OCI-LY3 (cell line): ENCODE measurements around the gene MARK1.
"Not testable (repeated sequence)": the region's sequence is repeated elsewhere in the genome, so short reads cannot be mapped to it uniquely, and the experiment has no call there.

Experiments
- H2AFZ ChIP-seq: fragments of 200-600, 300-600 bp; shearing (Covaris generic); 2 replicates; pipeline ENCODE4 v1.6.0; 2014; ENCODE audit warnings: antibody characterized with exemption, low read depth, low read length
- H3K27ac ChIP-seq: fragments of 200-600, 300-600 bp; sonication (generic); 2 replicates; pipeline ENCODE4 v1.5.1; 2014; ENCODE audit warnings: mild to moderate bottlenecking, low read length, moderate library complexity, mixed read lengths
- H3K27me3 ChIP-seq: fragments of 200-600, 300-600 bp; sonication (generic); 2 replicates; pipeline ENCODE4 v1.6.1; 2014; ENCODE audit warnings: low read depth, low read length, mixed read lengths
- H3K36me3 ChIP-seq: fragments of 200-600, 300-600 bp; sonication (generic); replicated peaks from 2 replicates; pipeline ENCODE3; 2014; ENCODE audit warnings: low read depth, low read length, mixed read lengths
- H3K4me1 ChIP-seq: fragments of 300-600, 200-600 bp; sonication (generic); 2 replicates; pipeline ENCODE4 v1.6.1; 2014; ENCODE audit warnings: low read length, mixed read lengths
- H3K4me2 ChIP-seq: fragments of 200-600, 300-600 bp; sonication (generic); 2 replicates; pipeline ENCODE4 v1.6.1; 2014; ENCODE audit warnings: low read length, mixed read lengths
- H3K4me3 ChIP-seq: fragments of 300-600, 200-600 bp; sonication (generic); 2 replicates; pipeline ENCODE4 v1.5.1; 2014; ENCODE audit warnings: antibody characterized with exemption, mild to moderate bottlenecking, low read length, moderate library complexity
- H3K79me2 ChIP-seq: fragments of 300-600, 200-600 bp; shearing (Covaris generic); 2 replicates; pipeline ENCODE4 v1.6.1; 2014; ENCODE audit warnings: mild to moderate bottlenecking, low read length, mixed read lengths
- H3K9ac ChIP-seq: fragments of 300-600, 200-600 bp; shearing (Covaris generic); 2 replicates; pipeline ENCODE4 v1.6.0; 2014; ENCODE audit warnings: mild to moderate bottlenecking, low read length, moderate library complexity
- H3K9me3 ChIP-seq: fragments of 200-600, 300-600 bp; shearing (Covaris generic); 2 replicates; pipeline ENCODE4 v1.6.1; 2014; ENCODE audit warnings: low read length, mixed read lengths; ENCODE audit not compliant: insufficient read depth
- H4K20me1 ChIP-seq: fragments of 200-600, 300-600 bp; sonication (generic); 2 replicates; pipeline ENCODE4 v1.6.1; 2016; ENCODE audit warnings: low read length, mixed read lengths; ENCODE audit not compliant: insufficient read depth
- EZH2phosphoT487 ChIP-seq: fragments of 200-600 bp; shearing (Covaris generic); IDR thresholded peaks from 2 replicates; pipeline ENCODE4 v1.6.1; 2018; ENCODE audit warnings: antibody characterized with exemption, mixed run types, low read depth
- TF ChIP-seq, protein P1 (sequence below): fragments of 200-600, 300-600 bp; sonication (generic); IDR thresholded peaks from 2 replicates; pipeline ENCODE4 v1.5.1; 2014; ENCODE audit warnings: antibody characterized with exemption, low read length, low read depth

Gene MARK1

GRCh38 chr1:220680085-220680687, 152.2 kb downstream of the MARK1 start:
- Histone ChIP-seq H3K9ac (no peak overlapping the region), H3K4me1 (peaks cover 3% of the 10 kb centered on the region; the same call in 1 of the 2 replicates), H3K4me2 (peak overlapping the region; percentile 38), H3K27me3 (no peaks in the 10 kb centered on the region), H3K4me3 (no peak overlapping the region), H4K20me1 (no peaks in the 10 kb centered on the region), H3K79me2 (no peaks in the 10 kb centered on the region), H3K27ac (no peak overlapping the region), H3K36me3 (no peaks in the 10 kb centered on the region), H3K9me3 (no peaks in the 10 kb centered on the region), H2AFZ (peak overlapping the region; percentile 56)
- TF ChIP-seq, protein P1, sequence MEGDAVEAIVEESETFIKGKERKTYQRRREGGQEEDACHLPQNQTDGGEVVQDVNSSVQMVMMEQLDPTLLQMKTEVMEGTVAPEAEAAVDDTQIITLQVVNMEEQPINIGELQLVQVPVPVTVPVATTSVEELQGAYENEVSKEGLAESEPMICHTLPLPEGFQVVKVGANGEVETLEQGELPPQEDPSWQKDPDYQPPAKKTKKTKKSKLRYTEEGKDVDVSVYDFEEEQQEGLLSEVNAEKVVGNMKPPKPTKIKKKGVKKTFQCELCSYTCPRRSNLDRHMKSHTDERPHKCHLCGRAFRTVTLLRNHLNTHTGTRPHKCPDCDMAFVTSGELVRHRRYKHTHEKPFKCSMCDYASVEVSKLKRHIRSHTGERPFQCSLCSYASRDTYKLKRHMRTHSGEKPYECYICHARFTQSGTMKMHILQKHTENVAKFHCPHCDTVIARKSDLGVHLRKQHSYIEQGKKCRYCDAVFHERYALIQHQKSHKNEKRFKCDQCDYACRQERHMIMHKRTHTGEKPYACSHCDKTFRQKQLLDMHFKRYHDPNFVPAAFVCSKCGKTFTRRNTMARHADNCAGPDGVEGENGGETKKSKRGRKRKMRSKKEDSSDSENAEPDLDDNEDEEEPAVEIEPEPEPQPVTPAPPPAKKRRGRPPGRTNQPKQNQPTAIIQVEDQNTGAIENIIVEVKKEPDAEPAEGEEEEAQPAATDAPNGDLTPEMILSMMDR, result peak; percentile 81
- TF ChIP-seq EZH2phosphoT487, result no peak

DNA sequence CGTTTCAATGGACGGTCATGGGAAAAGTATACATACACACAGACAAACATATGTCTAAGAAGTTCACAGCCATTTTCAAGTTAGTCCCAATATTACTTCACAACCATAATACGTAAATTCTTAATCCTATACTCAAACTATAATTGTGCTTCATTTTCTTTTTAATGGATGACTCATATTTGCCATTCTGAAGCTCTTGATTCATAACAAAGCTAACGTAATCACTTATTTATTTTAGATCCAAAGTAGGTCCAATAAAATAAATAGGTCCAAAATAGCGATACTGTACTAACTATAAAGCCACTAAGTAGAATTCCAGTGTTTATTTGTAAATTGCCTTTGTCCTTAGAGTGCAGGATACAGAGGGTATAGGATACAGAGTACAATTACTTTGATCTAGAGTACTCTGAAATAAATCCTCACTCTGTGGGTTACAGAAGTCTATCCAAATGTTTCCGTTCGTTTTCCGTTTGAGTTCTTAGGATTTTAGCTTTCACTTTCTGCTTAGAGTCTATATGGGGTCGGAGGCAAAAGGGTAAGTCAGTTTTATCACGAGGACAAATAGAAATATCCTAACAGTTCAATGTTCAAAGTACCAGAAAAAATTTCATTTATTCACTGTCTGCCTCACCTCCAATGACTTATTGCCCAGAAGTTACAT, 153.4 kb downstream of the MARK1 start:
- no peaks in the 10 kb centered on the region for H3K36me3 ChIP-seq
- H2AFZ ChIP-seq, result no peak overlapping the region
- no peak overlapping the region for H3K4me2 ChIP-seq
- H3K9me3 ChIP-seq, result no peaks in the 10 kb centered on the region
- H3K9ac ChIP-seq, result no peak overlapping the region
- no peak overlapping the region for H3K27ac ChIP-seq
- TF ChIP-seq, protein P1, result no peak
- TF ChIP-seq EZH2phosphoT487, result no peak
- H3K4me1 ChIP-seq, result peaks cover 3% of the 10 kb centered on the region; the same call in 1 of the 2 replicates
- no peak overlapping the region for H3K4me3 ChIP-seq
- H4K20me1 ChIP-seq, result no peaks in the 10 kb centered on the region
- no peaks in the 10 kb centered on the region for H3K27me3 ChIP-seq
- H3K79me2 ChIP-seq, result no peaks in the 10 kb centered on the region

DNA sequence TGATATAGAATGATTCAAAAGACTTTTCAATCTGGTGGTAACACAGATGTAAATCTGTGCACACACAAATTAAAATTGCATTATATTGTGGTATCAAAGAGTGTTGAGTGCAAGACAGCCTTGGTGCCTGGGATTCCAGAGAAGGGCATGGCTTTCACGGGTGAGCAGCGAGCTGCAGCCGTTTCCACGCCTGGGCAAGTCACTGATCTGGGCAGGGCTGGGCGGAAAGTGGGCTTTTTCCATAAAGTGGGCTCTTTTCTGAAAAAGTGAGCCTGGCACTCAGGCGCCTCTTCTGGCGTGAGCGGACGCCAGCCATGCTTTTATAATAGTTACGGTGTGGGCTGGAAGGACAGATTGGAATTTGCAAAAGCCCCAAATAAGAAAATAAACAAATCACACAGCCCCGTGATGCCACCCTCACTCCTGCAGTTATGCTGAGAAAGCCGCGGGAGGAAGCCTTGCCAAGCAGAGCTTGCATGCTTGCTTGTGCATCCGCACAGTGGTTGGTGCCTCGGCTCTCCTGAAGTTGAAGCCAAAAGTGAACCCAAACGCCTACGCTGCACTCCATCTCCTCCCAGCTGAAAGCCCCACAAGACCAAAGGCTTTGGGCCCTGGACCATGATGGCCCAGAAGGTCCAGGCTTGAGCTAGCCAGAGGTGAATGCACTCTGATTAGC, 155.1 kb downstream of the MARK1 start:
- Histone ChIP-seq H4K20me1 (no peaks in the 10 kb centered on the region), H3K36me3 (no peaks in the 10 kb centered on the region), H3K27ac (no peak overlapping the region), H3K9me3 (no peaks in the 10 kb centered on the region), H2AFZ (no peak overlapping the region), H3K79me2 (no peaks in the 10 kb centered on the region), H3K4me3 (no peak overlapping the region), H3K27me3 (no peaks in the 10 kb centered on the region), H3K9ac (no peak overlapping the region), H3K4me2 (no peak overlapping the region), H3K4me1 (peaks cover 3% of the 10 kb centered on the region; the same call in 1 of the 2 replicates)
- no peak for TF ChIP-seq EZH2phosphoT487
- TF ChIP-seq, protein P1, result no peak

DNA sequence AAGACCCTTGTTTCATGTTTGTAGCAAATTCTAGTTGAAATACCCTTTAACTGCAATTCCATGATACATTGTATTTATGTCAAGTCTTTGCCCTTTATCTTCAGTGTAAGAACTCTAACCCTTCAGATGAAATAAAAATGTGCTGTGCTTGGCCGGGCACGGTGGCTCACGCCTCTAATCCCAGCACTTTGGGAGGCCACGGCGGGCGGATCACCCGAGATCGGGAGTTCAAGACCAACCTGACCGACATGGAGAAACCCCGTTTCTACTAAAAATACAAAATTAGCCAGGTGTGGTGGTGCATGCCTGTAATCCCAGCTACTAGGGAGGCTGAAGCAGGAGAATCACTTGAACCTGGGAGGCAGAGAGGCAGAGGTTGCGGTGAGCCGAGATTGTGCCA, 155.8 kb downstream of the MARK1 start:
- not testable (repeated sequence) for H3K27ac ChIP-seq, H3K36me3 ChIP-seq, H3K4me1 ChIP-seq, H3K4me2 ChIP-seq, H3K4me3 ChIP-seq, H3K9me3 ChIP-seq, H2AFZ ChIP-seq, H4K20me1 ChIP-seq, H3K27me3 ChIP-seq, H3K79me2 ChIP-seq, H3K9ac ChIP-seq
